Stimulated activated CD8-positive, alpha-beta memory T cell treated with anti-CD3 and anti-CD28 coated beads, Interleukin-7, amount 100 ng/mL, for 1 hour (primary cell): Measurements from ENCODE around the gene ARL8B.
"Not testable (repeated sequence)": the region's sequence is repeated elsewhere in the genome, so short reads cannot be mapped to it uniquely, and the experiment has no call there.

Source experiments
- DNase-seq, 2 donors: peaks; one replicate each; pipeline ENCODE4 v3.0.0-alpha.2; 2020; ENCODE audit warnings: low read depth in 2 of 2

ARL8B gene

DNA sequence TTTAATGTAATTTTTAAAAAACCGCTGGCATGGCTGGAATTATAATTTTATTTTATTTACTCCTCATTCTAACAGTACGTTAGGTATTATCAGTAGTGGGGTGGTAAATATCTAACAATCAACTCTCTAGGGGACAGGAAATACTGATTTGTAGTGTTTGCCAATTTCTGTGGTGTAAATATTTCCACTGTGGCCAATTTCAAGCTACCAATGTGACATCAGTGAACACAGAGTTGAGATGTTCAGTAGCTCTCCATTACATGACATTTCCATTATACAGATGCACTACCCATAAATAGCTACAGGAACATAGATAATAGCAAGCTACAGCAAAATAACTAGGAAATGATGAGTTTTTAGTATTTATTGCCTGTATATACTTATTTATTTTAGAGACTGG is 10.0 kb upstream of the ARL8B start:
- no peak for DNase-seq

DNA sequence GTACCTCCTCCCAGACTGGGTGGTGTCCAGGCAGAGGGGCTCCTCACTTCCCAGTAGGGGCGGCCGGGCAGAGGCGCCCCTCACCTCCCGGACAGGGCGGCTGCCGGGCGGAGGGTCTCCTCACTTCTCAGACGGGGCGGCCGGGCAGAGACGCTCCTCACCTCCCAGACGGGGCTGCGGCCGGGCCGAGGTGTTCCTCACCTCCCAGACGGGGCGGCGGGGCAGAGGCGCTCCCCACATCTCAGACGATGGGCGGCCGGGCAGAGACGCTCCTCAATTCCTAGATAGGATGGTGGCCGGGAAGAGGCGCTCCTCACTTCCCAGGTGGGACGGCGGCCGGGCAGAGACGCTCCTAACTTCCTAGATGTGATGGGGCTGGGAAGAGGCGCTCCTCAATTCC is 8.4 kb upstream of the ARL8B start:
- not testable (repeated sequence) for DNase-seq

DNA sequence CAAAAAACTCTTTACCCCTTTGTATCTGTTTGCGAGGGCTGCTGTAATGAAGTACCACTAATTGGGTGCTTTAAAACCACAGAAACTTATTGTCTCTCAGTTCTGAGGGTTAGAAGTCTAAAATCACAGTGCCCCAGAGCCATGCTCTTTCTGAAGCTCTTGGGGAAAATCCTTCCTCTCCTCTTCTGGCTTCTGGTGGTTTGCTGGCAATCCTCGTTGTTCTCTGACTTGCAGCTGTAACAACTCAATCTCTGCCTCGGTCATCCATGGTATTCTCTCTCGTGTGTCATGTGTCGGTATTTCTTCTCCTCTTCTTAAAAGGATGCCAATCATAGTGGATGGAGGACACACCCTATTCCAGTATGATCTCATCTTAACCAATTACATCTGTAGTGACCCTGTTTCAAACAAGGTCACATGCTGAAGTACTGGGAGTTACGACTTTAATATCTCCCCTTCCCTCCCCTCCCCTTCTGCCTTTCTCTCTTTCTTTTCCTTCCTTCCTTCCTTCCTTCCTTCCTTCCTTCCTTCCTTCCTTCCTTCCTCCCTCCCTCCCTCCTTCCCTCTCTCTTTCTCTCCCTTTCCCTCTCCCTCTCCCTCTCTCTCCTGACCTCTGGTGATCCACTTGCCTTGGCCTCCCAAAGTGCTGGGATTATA is 6.5 kb upstream of the ARL8B start:
- no peak for DNase-seq

DNA sequence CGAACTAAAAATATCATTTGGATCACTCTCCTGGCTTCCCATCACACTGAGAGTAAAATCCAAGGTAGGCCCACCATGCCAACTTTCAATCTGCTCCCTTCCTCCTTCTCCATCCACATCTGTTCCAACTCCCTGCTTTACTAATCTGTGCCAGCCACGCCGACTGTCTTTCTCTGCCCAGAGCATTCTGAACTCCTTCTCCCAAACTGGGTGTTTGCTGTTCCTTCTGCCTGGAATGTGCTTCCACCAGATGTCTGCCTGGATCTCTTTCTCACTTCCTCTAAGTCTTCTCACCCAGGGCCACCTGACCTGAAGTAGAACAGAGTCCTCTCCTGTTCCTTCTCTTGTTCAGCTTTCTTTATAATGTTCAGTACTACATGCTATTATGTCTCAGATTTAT is 5.6 kb upstream of the ARL8B start:
- no peak for DNase-seq

DNA sequence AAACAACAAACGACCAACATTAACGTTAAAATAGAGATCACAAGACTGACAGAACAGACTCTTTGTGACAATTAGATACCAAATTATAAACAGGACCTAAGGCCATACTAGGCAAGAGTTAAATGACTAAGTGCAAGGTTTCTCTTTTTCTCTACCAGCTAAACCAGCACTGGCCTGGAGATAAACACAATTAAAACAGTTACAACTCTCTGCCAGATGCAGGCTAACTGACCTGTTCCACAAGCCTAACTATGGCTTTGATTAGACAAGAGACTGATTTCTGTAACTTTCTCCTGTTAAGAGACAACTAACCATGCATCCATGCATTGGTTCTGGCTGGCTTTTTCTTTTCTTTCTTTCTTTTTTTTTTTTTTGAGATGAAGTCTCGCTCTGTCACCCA is 1.6 kb upstream of the ARL8B start:
- DNase-seq = no peak

DNA sequence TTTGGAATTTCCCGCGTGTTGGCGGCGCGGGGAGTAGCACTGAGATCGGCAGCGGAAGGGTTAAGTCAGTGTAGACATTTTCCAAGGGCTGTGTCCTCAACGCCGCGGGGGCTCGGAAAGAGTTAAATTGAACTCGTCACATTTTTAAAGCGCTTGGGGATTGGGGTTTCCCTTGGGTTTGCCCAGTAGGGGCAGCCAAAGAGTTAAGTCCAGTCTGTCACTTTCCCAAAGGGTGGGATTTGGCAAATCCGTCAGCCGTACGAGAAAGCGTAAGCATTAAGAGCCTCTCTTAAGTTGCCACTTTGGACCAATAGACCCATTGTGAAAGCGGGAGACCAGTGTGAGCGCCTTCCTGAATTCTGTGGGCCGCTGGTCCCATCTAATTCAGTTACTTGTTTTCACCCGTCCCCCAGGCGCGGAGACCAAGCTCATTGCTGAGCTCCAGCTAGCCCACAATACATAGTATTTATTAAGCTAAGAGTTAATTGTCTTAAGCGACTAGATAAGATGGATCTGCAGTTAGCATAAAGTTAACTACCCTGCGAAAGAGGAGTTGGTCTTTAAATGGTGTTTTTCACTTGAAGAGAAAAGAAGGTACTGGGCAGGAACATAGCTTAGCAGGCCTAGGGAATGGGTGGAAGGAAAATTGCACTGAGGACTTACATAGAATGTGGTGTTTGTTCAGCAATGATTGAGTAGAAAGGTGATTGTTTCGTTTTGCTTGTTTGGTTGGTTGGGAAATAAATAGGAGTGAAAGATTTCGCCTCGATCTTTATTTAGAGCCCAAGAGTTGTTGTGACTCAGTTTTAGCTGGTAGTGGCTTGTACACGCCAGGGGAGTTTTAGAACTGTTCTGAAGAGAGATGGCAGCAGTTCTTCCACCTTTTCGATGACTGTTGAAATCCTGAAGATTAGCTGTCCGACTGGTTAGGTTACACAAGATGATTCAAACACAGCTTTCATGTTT is 932 bp downstream of the ARL8B start:
- no peak for DNase-seq

DNA sequence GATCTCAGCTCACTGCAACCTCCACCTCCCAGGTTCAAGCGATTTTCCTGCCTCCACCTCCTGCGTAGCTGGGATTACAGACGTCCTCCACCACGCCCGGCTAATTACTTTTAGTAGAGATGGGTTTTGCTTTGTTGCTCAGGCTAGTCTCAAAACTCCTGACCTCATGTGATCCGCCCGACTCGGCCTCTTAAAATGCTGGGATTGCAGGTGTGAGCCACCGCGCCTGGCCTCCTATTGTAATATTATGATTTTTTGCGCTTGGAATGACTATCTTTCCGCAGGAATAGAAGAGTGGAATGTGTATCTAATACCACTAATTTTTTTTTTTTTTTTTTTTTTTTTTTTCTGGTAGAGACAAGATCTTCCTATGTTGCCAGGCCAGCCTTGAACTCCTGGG is 1.8 kb downstream of the ARL8B start:
- no peak for DNase-seq

DNA sequence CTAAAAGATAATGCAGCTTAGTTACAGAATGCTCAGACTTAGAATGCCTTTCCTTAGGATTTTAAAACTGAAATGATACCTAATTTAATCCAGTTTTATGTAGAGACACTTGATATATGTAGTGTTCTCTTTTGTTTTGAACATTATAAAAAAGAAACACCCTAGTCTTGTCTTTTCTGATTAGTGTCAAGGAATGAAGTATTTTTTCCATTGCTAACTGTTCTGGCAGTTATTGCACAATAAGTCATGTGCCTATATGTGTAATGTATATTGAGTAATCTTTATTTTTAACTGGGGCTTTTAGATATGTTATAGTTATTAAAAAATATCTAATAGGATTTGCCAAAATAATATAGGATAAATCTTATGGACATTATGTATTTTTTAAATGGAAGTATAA is 4.5 kb downstream of the ARL8B start:
- DNase-seq = no peak

DNA sequence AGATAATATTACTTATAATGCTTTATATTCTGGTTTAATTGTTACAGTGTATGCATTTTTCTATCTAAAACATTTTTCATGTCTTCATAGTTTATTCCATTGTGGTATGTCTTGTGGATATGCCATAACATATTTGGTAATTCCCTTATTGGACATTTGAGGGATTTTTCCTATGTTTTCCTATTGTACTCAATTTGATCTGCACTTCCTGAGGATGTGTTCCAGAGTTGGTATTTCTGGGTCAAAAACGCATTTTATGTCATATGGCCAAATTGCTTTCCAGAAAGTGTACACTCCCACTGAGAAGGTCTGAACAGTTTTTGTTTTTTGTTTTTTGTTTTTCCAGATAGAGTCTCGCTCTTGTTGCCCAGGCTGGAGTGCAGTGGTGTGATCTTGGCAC is 6.8 kb downstream of the ARL8B start:
- DNase-seq = no peak

DNA sequence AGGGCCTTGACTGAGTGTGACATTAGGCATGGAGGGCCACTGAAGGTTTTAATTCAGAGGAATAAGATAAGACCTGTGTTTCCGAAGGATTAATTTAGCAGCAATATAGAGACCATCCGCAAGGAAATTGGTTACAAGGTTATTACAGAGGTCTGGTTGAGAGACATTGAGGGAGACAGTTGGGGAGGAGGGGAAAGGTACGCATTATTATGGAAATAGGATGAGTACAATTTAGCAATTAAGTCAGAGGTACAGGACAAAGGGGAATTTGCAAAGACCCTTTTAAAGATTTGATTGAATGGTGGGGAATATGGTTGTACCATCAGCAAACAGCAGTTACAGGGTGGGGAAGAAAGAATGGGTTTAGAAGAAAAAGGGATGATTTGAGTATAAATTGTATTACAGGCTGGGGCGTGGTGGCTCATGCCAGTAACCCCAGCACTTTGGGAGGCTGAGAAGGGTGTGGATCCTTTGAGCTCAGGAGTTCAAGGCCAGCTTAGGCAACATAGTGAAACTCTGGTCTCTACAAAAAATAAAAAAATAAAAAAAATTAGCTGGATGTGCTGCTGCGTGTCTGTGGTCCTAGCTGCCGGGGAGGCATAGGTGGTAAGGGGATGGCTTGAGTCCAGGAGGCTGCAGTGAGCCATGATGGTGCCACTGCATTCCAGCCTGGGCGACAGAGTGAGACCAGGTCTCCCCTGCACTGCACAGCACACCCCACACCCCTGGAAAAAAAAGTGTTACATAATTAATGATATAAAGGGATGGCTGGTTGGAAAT is 11.3 kb downstream of the ARL8B start:
- DNase-seq = no peak

DNA sequence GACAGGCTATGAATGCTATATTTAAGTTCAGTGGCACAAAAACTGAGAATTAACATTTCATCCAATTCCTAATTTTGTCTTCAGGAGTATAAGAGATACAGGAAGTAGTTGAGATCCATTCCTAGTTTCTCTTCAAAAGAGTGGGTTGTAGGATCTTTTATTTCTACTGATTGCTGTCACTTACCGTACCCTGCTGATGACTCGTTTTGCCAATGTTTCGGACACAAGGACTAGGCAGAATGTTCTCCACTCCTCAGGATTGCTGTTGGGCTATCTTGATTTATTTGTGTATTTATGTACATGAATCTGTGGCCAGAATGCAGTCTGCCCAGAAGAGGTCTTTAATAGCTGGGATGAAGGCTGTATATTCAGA is 11.9 kb downstream of the ARL8B start:
- DNase-seq = no peak

DNA sequence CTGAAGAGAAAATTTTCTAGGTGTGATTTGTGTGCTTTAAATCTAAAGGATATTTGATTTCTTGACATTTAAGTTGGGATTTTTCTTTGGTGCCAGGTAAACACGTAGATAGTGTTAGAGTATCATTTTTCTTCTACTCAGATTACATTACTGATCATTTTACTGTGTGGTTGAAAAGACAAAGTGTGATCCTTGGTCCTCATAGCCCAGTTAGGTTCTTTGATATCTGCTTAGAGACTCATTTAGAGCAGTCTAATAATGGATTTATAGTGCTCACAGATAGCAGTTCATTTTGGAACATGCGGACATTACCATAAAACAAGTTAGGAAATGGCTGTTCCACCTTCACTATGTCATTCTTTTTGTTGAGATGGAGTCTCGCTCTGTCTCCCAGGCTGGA is 12.4 kb downstream of the ARL8B start:
- no peak for DNase-seq

DNA sequence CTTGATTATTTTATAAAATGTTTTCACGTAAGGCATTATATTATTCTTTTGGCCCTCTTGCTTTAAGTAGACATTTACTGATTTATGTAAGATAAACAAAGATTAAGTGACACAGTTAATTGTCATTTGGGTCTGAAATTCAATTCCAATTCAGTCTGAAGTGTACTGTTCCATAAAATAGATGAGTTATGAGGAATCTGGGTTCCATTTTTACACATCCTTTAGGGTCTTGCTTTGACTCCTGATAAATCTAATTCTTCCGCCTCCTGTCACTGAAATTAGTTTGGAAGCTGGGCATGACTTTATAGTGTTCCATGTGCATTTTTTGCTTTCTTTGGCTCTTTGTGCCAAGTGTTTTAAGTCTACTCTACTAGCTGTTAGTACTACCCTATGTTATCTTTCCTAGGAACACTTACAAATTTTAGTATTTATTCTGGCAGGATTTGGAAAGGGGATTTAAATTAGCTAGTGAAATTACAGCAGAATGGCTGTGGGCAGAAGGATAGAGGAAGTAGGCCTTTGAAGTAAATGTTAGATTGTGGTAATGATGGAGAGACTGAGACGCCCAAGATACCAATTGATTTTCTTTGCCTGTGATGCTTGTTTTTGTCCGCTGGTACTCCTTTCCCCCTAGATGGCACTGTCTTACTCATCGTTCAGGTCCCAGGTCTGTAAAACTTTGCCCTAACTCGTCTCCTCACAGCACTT is 14.3 kb downstream of the ARL8B start:
- DNase-seq = peak in 1 of 2 donors; percentile 6

DNA sequence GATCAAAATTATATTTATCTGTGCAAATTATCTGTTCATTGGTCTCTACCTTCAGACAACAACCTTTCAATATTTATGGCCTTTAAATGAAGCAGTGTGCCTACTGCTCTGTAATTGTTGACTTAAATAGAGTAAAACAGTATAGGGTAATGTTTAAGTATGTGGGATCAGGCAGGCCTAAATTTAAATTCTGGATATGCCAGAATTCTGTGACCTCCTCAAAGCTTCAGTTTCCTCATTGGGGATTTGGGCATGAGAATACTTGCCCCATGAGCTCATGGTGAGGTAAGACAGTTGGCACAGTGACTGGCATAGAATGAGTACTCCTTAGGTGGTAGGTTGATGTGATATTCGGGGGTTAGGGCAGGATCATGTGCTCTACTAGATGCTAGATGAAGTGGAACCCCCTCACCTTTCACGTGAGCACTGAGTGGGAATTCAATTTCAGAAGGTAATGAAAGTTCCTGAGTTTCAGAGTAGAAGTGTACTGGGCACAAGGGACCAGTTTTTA is 14.9 kb downstream of the ARL8B start:
- no peak for DNase-seq

DNA sequence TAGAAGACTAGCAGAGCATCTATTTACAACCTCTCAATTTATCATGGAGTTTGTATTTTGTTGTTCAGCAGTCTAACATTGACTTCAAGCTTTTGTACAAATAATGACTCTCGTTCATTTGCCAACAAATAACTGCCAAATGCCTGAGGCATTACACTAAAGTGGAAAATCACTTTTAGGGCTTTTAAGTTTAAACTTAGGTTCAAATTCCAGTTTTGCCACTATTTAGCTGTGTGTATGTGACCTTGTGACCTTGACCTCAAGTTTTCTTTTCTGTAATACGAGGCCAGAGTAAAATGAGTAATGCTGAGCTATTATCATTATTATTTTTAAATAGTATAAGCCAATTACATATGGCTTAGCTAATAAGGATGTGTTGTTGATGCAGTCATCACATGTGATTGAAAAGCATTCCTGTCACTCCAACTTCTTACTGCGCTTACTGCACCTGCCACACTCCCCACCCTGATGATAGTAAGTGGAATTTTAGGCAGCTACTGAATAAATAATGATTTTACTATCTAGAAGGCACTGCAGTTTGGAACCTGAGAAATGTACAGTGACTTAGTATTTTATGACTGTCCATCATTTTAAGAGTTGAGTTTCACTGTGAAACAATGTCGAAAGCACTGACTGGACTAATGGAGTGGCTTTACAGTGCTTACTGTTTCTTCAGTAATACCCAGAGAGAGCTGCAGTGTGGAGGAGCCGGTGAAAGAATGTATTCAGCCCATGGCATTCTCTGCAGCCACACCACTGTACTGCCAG is 16.3 kb downstream of the ARL8B start:
- DNase-seq = no peak

DNA sequence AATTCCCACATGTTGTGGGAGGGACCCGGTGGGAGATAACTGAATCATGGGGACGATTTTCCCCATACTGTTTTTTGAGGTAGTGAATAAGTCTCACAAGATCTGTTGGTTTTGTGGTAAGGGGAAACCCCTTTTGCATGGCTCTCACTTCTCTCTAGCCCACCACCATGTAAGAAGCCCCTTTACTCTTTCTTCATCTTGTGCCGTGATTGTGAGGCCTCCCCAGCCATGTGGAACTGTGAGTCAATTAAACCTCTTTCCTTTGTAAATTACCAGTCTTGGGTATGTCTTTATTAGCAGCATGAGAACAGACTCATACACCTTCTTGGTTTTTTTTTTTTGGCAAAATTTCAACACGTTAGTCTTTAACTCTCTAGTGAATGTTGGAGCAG is 18.1 kb downstream of the ARL8B start:
- no peak for DNase-seq

DNA sequence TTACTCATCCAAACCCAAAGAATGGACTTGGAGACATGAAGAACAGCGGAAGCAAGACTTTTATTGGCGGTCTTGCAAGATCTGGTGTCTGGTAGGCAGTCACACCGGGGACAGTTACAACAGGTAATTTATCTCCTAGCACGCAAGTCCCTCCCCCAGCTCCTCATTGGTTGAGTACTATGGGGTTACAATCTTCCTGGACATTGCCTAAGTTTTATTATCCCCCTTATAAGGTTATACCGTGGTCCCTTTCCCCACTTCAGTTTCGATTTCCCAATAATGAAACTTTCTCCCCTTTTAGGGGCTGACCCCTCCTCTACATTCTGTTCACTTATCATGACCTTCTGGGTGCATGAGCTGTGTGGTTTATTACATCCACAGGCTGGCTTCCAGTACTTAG is 18.7 kb downstream of the ARL8B start:
- no peak for DNase-seq

DNA sequence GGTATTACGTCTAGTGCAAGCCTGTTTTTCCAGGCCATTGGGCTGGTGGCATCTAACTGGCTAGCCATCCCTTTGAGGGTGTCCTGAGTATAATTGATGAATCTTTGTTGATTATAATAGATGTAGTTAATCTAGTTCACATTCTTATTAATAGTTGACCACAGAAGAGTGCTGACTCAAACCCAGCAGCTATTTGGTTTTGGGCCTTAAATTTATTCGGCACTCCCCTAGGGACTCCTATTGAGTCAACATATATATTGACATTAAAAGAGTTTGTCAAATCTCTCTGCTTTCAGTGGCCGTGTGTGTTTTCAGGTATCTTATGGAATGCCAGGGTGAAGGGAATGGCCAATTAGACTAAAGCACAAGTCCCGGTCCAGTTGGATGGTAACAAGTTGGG is 19.7 kb downstream of the ARL8B start:
- DNase-seq = no peak

DNA sequence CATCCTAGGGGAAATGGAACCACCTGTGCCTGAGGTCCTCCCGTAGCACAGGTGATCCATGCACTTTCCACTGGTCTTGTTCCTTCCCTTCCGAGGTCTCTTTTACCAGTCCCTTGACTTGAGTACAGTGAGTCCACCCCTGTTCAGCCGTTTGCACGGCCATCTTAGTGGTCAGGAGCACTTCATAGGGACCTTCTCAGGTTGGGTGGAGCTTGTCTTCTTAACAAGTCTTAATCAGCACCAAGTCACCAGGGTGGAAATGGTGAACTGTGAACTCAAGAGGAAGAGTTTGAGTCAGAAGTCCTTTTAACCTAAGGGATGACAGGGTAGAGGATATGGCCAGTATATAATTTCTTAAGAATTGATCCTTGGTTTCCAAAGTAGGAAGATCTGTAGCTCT is 21.4 kb downstream of the ARL8B start:
- DNase-seq = no peak

DNA sequence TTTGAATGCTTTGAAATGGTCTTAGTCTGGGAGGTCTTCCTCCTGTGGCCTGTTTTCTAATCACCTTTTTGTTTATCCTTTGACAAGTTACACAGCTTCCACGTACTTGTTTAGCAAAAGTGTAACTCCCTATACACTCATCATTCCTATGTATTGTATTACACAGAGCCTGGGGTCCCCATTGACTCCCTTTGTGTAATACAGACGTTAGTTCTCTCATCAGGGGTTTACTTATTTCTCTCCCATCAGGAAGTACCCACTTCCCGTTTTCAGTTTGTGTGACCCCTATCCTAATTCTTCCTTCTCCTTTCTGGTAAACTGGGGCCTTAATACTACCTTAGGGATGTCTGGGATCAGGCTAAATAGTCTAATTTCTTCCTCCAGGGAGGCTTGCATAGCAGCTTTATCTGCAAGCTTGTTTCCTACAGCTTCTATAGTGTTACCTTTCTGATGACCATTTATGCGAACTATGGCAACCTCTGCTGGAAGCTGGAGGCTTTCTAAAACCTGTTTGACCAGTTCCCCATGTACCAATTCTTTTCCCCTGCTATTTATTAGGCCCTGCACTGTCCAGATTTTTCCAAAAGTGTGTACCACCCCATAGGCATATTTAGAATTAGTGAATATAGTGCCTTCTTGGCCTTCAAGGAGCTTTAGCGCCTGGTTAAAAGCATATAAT is 22.4 kb downstream of the ARL8B start:
- DNase-seq = no peak
